Left renal cortex interstitium (tissue), 4 donors: ENCODE results near the gene ENAH. TPM values are rescaled to one million over a fixed set of nuclear protein-coding genes. Genes with fewer than 3 reads are reported as not detected.

Experiments used
- DNase-seq, 4 donors: peaks; one replicate each; pipeline ENCODE4 v3.0.0-alpha.2; 2013; ENCODE audit warnings: low read depth in 4 of 4, low spot score in 2 of 4, missing footprints in 1 of 4
- polyA plus RNA-seq, 4 donors: library from polyadenylated mRNA; unstranded; fragments of 120-200 nt; gene quantifications; one replicate each; pipeline ENCODE4 v1.2.1, GENCODE V29; 2013; ENCODE audit not compliant: insufficient read length in 4 of 4

Gene ENAH
- polyA plus RNA-seq, 4 donors, result 97.9 to 114 (median 105) TPM

DNA sequence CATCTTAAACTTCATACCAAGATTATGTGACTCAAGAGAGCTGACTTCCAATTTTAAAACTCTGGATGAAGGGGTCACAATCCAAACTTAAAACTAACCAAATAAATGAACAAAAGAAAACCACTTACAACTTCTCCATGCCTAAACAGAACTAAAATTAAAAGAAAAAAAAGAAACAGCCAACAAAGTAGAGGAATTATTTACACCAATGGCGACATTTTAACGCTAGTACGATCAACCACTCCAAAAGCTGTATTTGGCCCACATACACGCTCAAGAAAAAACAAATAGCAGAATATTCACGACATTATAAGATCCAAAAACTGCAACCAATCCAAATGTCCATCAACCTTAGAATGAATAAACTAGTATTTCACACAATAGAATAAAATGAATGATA lies 42.4 kb downstream of the ENAH start:
- DNase-seq, result no peak

GRCh38 chr1:225608014-225608796 lies 44.7 kb downstream of the ENAH start:
- DNase-seq, result no peak

DNA sequence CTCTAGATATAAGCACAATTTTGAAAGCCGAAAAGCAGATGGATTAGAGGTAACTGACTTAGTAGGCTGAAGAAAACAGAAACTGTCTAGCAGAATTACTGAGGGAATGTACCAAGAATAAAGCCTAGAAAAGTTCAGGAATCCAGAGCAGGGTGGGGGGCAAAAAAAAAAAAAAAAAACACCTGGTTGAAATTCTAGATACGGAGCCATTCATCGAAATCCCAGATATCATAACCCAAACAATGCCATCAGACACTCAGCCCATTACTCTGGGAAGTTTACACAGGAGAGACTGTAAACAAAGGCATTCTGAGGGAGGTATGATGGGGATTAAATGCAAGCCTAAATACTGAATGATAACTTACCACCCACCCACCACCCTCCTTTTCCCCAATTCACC lies 45.6 kb downstream of the ENAH start:
- DNase-seq, result no peak

- DNase-seq, result no peak
Measured at GRCh38 chr1:225603538-225604354, 49.2 kb downstream of the ENAH start.

- DNase-seq, result no peak
Measured at GRCh38 chr1:225602590-225603206, 50.2 kb downstream of the ENAH start.

GRCh38 chr1:225601902-225602589 lies 50.9 kb downstream of the ENAH start:
- DNase-seq, result no peak

DNA sequence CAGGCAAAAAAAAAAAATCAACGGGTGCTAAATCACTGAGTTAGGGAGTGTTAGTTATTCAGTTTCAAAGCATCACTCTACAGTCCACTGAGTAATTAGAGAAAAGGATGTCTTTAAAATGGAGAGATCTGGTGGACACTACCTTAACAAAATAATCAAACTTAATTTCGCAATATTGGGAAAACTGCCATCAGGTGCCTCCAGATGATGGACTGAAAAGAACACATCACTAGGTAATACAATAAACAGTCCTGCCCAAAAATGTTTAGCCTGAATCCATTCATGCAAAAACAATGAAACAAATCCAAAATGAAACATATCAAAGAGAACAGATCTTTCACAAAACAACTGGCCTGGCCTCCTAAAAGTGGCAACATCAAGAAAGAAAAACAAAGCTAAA lies 54.1 kb downstream of the ENAH start:
- DNase-seq, result no peak

DNA sequence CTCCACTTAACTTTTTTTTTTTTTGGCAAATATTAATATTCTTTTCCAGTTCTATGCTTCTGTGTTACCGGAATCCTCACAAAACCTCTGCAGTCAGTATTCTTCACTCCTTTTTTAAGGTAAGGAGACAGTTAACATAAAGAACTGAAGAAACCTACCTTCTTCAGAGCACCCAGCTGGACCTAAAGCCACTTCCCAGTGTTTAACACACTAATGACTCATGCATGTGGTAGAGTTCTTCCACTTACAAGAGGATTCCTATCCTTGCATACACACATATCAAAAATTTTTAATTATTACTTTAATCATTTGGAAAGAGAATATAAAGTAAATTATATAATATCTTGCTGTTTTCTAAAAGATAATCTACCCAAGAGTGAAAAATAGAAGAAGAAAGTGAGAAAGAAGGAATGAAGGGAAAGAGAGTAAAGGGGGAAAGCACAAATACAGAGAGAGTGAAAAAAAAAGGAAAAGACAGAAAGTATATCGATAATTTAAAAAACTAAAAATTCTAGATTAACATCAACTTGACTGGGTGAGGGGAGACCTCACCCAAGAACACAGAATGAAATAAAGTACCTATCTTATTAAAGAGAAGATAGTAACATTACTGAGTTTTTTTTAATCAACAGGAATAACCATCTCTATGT lies 54.9 kb downstream of the ENAH start:
- DNase-seq, result no peak

- no peak for DNase-seq
Measured at GRCh38 chr1:225596736-225597135, 56.2 kb downstream of the ENAH start.

- DNase-seq, result no peak
Measured at GRCh38 chr1:225595974-225596551, 56.9 kb downstream of the ENAH start.

DNA sequence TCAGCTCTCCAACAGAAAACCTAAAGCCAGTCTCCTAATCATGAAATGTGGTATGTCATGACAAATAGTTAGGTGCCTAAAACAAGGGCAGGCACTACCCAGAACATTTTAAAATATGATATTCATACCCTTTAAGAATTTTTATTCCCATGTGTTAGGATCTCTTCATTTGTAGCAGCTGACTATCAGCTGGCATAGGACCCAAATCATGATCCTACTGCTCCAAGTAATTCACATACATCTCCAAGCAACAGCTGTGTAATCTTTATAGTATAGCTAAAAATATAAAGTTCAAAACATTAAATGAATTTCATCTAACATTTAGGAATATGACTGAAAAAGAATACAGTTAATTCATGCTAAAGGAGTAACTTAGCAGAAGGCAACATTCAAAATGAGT lies 57.5 kb downstream of the ENAH start:
- no peak for DNase-seq

GRCh38 chr1:225593414-225593813 lies 59.5 kb downstream of the ENAH start:
- no peak for DNase-seq

- DNase-seq, result no peak
Measured at GRCh38 chr1:225592362-225593025, 60.4 kb downstream of the ENAH start.

DNA sequence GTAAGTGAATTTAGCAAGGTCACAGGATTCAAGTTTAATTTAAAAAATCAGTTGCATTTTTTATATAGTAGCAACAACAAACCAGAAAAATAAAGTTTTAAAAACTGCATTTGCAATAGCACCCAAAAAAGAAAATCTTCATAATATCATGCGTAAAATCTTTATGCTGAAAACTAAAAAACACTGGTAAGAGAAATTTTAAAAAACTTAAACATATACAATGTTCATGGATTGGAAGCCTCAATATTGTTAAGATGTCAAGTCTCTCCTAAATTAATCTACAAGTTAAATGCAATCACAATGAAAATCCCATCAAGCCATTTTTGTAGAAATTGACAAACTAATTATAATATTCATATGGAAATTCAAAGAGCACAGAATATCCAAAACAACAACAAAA lies 65.6 kb downstream of the ENAH start:
- DNase-seq, result no peak

DNA sequence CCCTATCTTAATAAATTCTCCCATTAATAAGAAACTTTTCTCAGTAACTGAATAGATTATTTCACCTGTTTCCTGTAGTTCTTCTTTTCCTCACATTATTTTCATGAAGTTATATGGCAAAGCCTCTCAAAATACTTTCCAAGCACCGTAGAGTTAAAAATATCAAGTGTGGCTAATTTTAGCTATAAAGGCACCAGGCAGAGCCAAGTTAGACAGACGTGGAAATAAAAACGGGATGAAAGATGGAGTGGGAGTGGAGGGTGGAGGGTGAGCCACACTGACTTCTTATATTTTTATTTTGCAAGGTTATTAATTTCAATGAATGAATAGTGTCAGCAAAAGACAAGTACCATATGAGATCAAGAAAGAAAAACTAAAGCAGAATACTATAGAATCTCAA lies 71.7 kb downstream of the ENAH start:
- no peak for DNase-seq

DNA sequence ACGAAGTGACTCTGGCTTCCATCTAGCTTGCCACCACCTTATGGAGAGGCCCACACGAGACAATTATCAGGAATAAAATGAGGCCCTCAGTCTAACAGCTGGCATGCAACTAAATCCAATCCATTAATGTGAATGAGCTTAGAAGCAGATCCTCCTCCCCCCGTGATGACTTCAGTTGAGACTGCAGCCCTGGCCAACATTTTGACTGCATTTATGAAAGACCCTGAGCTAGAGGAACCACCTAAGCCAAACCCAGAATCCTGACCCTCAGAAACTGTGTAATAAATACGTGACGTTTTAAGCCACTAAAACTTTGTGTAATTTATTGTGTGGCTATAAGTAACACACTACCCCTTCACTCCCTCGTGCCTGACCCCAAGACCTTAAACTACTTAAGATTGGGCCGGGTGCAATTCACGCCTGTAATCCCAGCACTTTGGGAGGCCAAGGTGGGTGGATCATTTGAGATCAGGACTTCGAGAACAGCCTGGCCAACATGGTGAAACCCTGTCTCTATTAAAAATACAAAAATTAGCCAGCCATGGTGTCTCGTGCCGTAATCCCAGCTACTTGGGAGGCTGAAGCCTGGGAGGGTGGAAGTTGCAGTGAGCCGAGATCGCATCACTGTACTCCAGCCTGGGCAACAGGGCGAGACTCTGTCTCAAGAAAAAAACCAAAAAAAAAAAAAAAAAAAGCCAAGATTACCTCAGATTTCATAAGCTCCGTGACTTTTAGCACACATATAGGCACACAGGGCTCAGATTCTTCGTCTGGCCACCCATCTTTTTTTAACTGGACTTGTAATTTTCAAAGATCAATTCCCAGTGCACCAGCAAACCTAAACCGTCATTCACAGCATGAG lies 72.5 kb downstream of the ENAH start:
- DNase-seq, result no peak

GRCh38 chr1:225578251-225578977 lies 74.5 kb downstream of the ENAH start:
- DNase-seq, result no peak

- no peak for DNase-seq
Measured at GRCh38 chr1:225577241-225577640, 75.7 kb downstream of the ENAH start.
